ENCODE data around the gene POFUT2. TPM values are rescaled to one million over a fixed set of nuclear protein-coding genes. Genes with fewer than 3 reads are reported as not detected.
A peak's percentile ranks its signal among the peaks of the same experiment; 100 is the strongest.

Gene POFUT2
- total RNA-seq, 8 experiments from 2014 or later: 17.3 to 40.8 (median 25.6) TPM

- Histone ChIP-seq H3K4me3 (no peak overlapping the region), H3K27ac (no peak overlapping the region), H3K4me1 (replicated peaks in 1 of 2) (no peaks in the 10 kb centered on the region)
- WGBS, 10 experiments: 0 to 100% (median 73%) methylated on average over 1 to 2 of the region's 3 CpGs; no CpG with 5 or more reads in 1 of the 10 experiments
- no peak for ATAC-seq (replicated peaks in 6 of 8)
- in situ Hi-C loops (cut with MboI; ENCODE audit: low pct_unique_long_range_greater_than_20kb in 2 of 9, low sequenced_read_pairs in 9 of 9, unreplicated experiment in 9 of 9): no loop called here
Measured at GRCh38 chr21:45228656-45229240, 58.9 kb downstream of the POFUT2 start.

- Histone ChIP-seq H3K4me3 (no peak overlapping the region), H3K27ac (no peak overlapping the region), H3K4me1 (replicated peaks in 1 of 2) (no peaks in the 10 kb centered on the region)
- in situ Hi-C loops (cut with MboI; ENCODE audit: low pct_unique_long_range_greater_than_20kb in 2 of 9, low sequenced_read_pairs in 9 of 9, unreplicated experiment in 9 of 9): no loop called here
- 0 to 69% (median 43%) methylated on average over 1 to 5 of the region's 6 CpGs; no CpG with 5 or more reads in 3 of the 10 experiments for WGBS, 10 experiments
- peak; percentile 21 to 92 (median 74) for ATAC-seq (replicated peaks in 6 of 8)
Measured at GRCh38 chr21:45228171-45228641, 59.5 kb downstream of the POFUT2 start.

DNA sequence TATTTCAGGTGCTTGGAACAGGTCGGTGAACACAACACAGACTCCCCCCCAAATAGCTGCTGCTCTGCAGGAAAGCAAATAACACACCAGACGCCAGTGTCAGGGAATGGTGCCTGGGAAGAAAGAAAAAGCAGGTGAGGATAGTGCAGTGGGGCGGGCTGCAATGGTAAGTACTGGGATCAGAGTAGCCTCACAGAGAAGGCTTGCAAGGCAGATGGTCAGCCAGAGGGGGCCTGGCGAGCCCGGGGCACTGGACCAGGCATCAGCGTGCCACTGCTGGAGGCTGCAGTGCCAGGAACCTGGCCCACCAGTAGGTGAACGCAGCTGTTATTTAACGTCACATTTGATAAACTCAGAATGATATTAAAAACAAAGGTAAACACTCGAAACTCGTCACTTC is 60.0 kb downstream of the POFUT2 start:
- no peaks in the 10 kb centered on the region for H3K4me1 ChIP-seq (replicated peaks in 1 of 2)
- in situ Hi-C loops (cut with MboI; ENCODE audit: low pct_unique_long_range_greater_than_20kb in 2 of 9, low sequenced_read_pairs in 9 of 9, unreplicated experiment in 9 of 9): no loop called here
- no peak overlapping the region for H3K4me3 ChIP-seq
- 60 to 92% (median 83%) methylated on average over 2 to 6 of the region's 10 CpGs; no CpG with 5 or more reads in 4 of the 10 experiments for WGBS, 10 experiments
- H3K27ac ChIP-seq: no peak overlapping the region
- peak in 1 of 8 experiments; percentile 6 for ATAC-seq (replicated peaks in 6 of 8)

GRCh38 chr21:45226540-45227326 is 61.0 kb downstream of the POFUT2 start:
- Histone ChIP-seq H3K4me3 (no peak overlapping the region), H3K27ac (no peak overlapping the region), H3K4me1 (replicated peaks in 1 of 2) (no peaks in the 10 kb centered on the region)
- 10 to 92% (median 77%) methylated on average over 1 to 13 of the region's 15 CpGs for WGBS, 10 experiments
- in situ Hi-C loops (cut with MboI; ENCODE audit: low pct_unique_long_range_greater_than_20kb in 2 of 9, low sequenced_read_pairs in 9 of 9, unreplicated experiment in 9 of 9): no loop called here
- ATAC-seq (replicated peaks in 6 of 8): no peak

DNA sequence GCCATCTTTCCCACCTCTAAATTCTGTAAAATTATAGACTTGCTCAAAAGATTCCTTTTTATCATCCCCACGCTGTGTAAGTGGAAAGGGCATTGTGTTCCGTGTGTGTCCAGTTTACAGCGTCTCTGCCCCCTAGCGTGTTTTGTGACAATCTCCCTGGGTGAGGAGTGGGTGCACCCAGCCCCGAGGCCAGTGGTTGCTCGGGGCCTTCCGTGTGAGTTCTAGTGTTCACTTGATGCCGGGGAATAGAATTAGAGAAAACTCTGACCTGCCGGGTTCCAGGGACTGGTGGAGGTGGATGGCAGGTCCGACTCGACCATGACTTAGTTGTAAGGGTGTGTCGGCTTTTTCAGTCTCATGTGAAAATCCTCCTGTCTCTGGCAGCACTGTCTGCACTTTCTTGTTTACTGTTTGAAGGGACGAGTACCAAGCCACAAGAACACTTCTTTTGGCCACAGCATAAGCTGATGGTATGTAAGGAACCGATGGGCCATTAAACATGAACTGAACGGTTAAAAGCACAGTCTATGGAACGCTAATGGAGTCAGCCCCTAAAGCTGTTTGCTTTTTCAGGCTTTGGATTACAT is 61.9 kb downstream of the POFUT2 start:
- ATAC-seq (replicated peaks in 6 of 8): no peak
- no peak overlapping the region for H3K27ac ChIP-seq
- 65 to 92% (median 83%) methylated on average over 3 to 12 of the region's 16 CpGs for WGBS, 10 experiments
- no peaks in the 10 kb centered on the region for H3K4me1 ChIP-seq (replicated peaks in 1 of 2)
- no peak overlapping the region for H3K4me3 ChIP-seq
- in situ Hi-C loops (cut with MboI; ENCODE audit: low pct_unique_long_range_greater_than_20kb in 2 of 9, low sequenced_read_pairs in 9 of 9, unreplicated experiment in 9 of 9): no loop called here

- 52 to 100% (median 91%) methylated on average over 1 to 9 of the region's 11 CpGs; no CpG with 5 or more reads in 1 of the 10 experiments for WGBS, 10 experiments
- in situ Hi-C loops (cut with MboI; ENCODE audit: low pct_unique_long_range_greater_than_20kb in 2 of 9, low sequenced_read_pairs in 9 of 9, unreplicated experiment in 9 of 9): no loop called here
- Histone ChIP-seq H3K27ac (no peak overlapping the region), H3K4me3 (no peak overlapping the region), H3K4me1 (replicated peaks in 1 of 2) (no peaks in the 10 kb centered on the region)
- ATAC-seq (replicated peaks in 6 of 8): no peak
Measured at GRCh38 chr21:45225041-45225740, 62.5 kb downstream of the POFUT2 start.

- in situ Hi-C loops (cut with MboI; ENCODE audit: low pct_unique_long_range_greater_than_20kb in 2 of 9, low sequenced_read_pairs in 9 of 9, unreplicated experiment in 9 of 9): no loop called here
- H3K4me1 ChIP-seq (replicated peaks in 1 of 2): no peaks in the 10 kb centered on the region
- no peak overlapping the region for H3K27ac ChIP-seq
- WGBS, 10 experiments: 80 to 100% (median 88%) methylated on average over 1 to 7 of the region's 24 CpGs; no CpG with 5 or more reads in 2 of the 10 experiments
- no peak for ATAC-seq (replicated peaks in 6 of 8)
- H3K4me3 ChIP-seq: no peak overlapping the region
Measured at GRCh38 chr21:45224189-45224938, 63.3 kb downstream of the POFUT2 start.

DNA sequence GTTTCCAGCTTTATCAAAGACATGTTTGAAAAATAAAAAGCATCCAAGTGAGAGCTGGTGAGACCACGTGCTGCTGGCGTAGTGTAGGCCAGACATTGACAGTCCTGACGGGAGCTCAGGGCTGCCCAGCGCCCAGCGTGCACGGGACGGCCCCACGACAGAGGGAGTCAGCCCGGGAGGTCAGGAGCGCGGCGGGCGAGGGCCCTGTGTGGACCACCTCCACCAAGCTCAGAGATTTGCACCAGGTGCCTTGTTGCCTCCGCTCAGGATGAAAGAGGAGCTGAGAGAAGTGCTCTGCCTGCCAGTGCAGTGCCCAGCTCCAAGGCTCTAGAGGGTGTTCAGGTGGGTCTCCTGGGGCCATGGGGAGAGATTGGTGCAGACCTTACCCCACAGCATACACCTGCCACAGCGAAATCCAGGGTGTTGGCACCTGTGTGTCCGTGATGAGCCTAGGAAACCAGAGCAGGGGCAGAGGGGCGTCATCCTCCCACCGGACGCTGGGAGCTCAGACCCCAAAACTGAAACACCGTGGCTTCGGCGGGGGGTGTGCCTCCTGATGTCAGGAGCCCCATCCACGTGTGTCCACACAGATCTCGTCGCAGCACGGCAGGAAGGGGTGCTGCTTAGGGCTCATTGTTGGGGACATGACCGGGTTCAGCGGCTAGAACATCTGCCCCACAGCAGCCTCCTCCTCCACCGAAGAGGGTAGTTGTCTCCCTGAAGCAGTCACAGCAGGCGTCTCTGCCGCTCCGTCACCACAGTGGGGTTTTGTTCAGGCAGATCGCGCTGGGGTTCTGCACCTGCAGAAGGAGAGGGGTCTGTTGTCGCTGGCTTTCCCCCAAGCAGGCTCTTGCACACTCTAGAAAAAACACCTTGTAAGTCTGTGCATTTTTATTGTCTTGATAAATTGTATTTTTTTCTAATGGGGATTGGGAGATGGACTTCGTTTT is 64.2 kb downstream of the POFUT2 start:
- 76 to 97% (median 90%) methylated on average over 2 to 24 of the region's 36 CpGs; no CpG with 5 or more reads in 1 of the 10 experiments for WGBS, 10 experiments
- no peak overlapping the region for H3K27ac ChIP-seq
- no peaks in the 10 kb centered on the region for H3K4me1 ChIP-seq (replicated peaks in 1 of 2)
- no peak overlapping the region for H3K4me3 ChIP-seq
- ATAC-seq (replicated peaks in 6 of 8): no peak
- in situ Hi-C loops (cut with MboI; ENCODE audit: low pct_unique_long_range_greater_than_20kb in 2 of 9, low sequenced_read_pairs in 9 of 9, unreplicated experiment in 9 of 9): no loop called here

GRCh38 chr21:45222001-45222400 is 65.7 kb downstream of the POFUT2 start:
- no peak for ATAC-seq (replicated peaks in 6 of 8)
- no peak overlapping the region for H3K4me3 ChIP-seq
- no peak overlapping the region for H3K27ac ChIP-seq
- in situ Hi-C loops (cut with MboI; ENCODE audit: low pct_unique_long_range_greater_than_20kb in 2 of 9, low sequenced_read_pairs in 9 of 9, unreplicated experiment in 9 of 9): no loop called here
- H3K4me1 ChIP-seq (replicated peaks in 1 of 2): no peaks in the 10 kb centered on the region
- 80 to 100% (median 93%) methylated on average over 1 to 5 of the region's 15 CpGs; no CpG with 5 or more reads in 6 of the 10 experiments for WGBS, 10 experiments

- Histone ChIP-seq H3K4me1 (replicated peaks in 1 of 2) (no peaks in the 10 kb centered on the region), H3K27ac (no peak overlapping the region), H3K4me3 (no peak overlapping the region)
- in situ Hi-C loops (cut with MboI; ENCODE audit: low pct_unique_long_range_greater_than_20kb in 2 of 9, low sequenced_read_pairs in 9 of 9, unreplicated experiment in 9 of 9): no loop called here
- ATAC-seq (replicated peaks in 6 of 8): peak in 2 of 8 experiments; percentile 75 to 80
- 43 to 98% (median 86%) methylated on average over 2 to 22 of the region's 29 CpGs; no CpG with 5 or more reads in 2 of the 10 experiments for WGBS, 10 experiments
Measured at GRCh38 chr21:45220714-45221490, 66.8 kb downstream of the POFUT2 start.

- Histone ChIP-seq H3K27ac (no peak overlapping the region), H3K4me1 (replicated peaks in 1 of 2) (no peaks in the 10 kb centered on the region), H3K4me3 (no peak overlapping the region)
- WGBS, 10 experiments: 37 to 100% (median 90%) methylated on average over 1 to 4 of the region's 4 CpGs; no CpG with 5 or more reads in 2 of the 10 experiments
- in situ Hi-C loops (cut with MboI; ENCODE audit: low pct_unique_long_range_greater_than_20kb in 2 of 9, low sequenced_read_pairs in 9 of 9, unreplicated experiment in 9 of 9): no loop called here
- no peak for ATAC-seq (replicated peaks in 6 of 8)
Measured at GRCh38 chr21:45220071-45220481, 67.6 kb downstream of the POFUT2 start.

Measured in motor neuron (in vitro differentiated cells).